Measurements from ENCODE around the gene CSE1L.

GRCh38 chr20:49030954-49031619 lies 15.0 kb upstream of the CSE1L start:
- no peak for TF ChIP-seq EZH2 (IDR thresholded peaks at IDR 0.05)
- TF ChIP-seq CTCF (IDR thresholded peaks at IDR 0.05 in 2 of 3, conservative IDR thresholded peaks at IDR 0.05 in 1 of 3; ENCODE audit: borderline replicate concordance in 1 of 3, insufficient read depth in 1 of 3, low read depth in 2 of 3, low read length in 2 of 3): no peak
- no peak for TF ChIP-seq POLR2AphosphoS5 (IDR thresholded peaks at IDR 0.05; ENCODE audit: low read depth, low read length)
- no peak for TF ChIP-seq TCF7L2 (IDR thresholded peaks at IDR 0.05; ENCODE audit: borderline replicate concordance, extremely low read depth, insufficient read depth, insufficient read length)
- no peak for TF ChIP-seq POLR2A (IDR thresholded peaks at IDR 0.05; ENCODE audit: borderline replicate concordance, extremely low read depth, insufficient read depth, insufficient read length)
- no peak for TF ChIP-seq CEBPB (IDR thresholded peaks at IDR 0.05; ENCODE audit: low read depth)
- no peak for TF ChIP-seq ZNF274 (IDR thresholded peaks at IDR 0.05; ENCODE audit: low read depth, low read length)
- no peak for TF ChIP-seq SP1 (IDR thresholded peaks at IDR 0.05; ENCODE audit: low read depth)
